ENCODE results near the gene PSORS1C1. TPM values are rescaled to one million over a fixed set of nuclear protein-coding genes. Genes with fewer than 3 reads are reported as not detected.

Gene PSORS1C1
- total and polyA plus RNA-seq, 2 donors = 0.14 to 2.0 TPM

GRCh38 chr6:31144970-31145340 lies 30.4 kb downstream of the PSORS1C1 start:
- H3K4me1 ChIP-seq (ENCODE audit: control insufficient read depth in 2 of 2, insufficient read depth in 2 of 2, low read length in 2 of 2) = no peaks in the 10 kb centered on the region
- H3K4me3 ChIP-seq (ENCODE audit: low read length in 2 of 2) = no peak overlapping the region
- H3K27ac ChIP-seq (ENCODE audit: low read depth in 1 of 2, low read length in 1 of 2) = no peak overlapping the region
- no peak for DNase-seq (ENCODE audit: low read depth in 6 of 9, low spot score in 9 of 9)
- H3K9me3 ChIP-seq (ENCODE audit: control insufficient read depth in 2 of 2, insufficient read depth in 1 of 2, low read length in 1 of 2) = no peaks in the 10 kb centered on the region
- 80% methylated on average over 11 of the region's 11 CpGs for WGBS
- no peaks in the 10 kb centered on the region for H3K27me3 ChIP-seq (ENCODE audit: control insufficient read depth in 2 of 2, insufficient read depth in 1 of 2, low read length in 1 of 2)
- peaks cover 35 to 44% of the 10 kb centered on the region in 2 donors for H3K36me3 ChIP-seq (ENCODE audit: control insufficient read depth in 2 of 2, insufficient read depth in 2 of 2, low read length in 1 of 2)

GRCh38 chr6:31145386-31145785 lies 30.8 kb downstream of the PSORS1C1 start:
- H3K27me3 ChIP-seq (ENCODE audit: control insufficient read depth in 2 of 2, insufficient read depth in 1 of 2, low read length in 1 of 2) = no peaks in the 10 kb centered on the region
- H3K36me3 ChIP-seq (ENCODE audit: control insufficient read depth in 2 of 2, insufficient read depth in 2 of 2, low read length in 1 of 2) = peaks cover 39 to 47% of the 10 kb centered on the region in 2 donors
- H3K4me1 ChIP-seq (ENCODE audit: control insufficient read depth in 2 of 2, insufficient read depth in 2 of 2, low read length in 2 of 2) = no peaks in the 10 kb centered on the region
- no peak for DNase-seq (ENCODE audit: low read depth in 6 of 9, low spot score in 9 of 9)
- WGBS = 99% methylated on average over 10 of the region's 10 CpGs
- H3K4me3 ChIP-seq (ENCODE audit: low read length in 2 of 2) = no peak overlapping the region
- H3K27ac ChIP-seq (ENCODE audit: low read depth in 1 of 2, low read length in 1 of 2) = no peak overlapping the region
- no peaks in the 10 kb centered on the region for H3K9me3 ChIP-seq (ENCODE audit: control insufficient read depth in 2 of 2, insufficient read depth in 1 of 2, low read length in 1 of 2)

DNA sequence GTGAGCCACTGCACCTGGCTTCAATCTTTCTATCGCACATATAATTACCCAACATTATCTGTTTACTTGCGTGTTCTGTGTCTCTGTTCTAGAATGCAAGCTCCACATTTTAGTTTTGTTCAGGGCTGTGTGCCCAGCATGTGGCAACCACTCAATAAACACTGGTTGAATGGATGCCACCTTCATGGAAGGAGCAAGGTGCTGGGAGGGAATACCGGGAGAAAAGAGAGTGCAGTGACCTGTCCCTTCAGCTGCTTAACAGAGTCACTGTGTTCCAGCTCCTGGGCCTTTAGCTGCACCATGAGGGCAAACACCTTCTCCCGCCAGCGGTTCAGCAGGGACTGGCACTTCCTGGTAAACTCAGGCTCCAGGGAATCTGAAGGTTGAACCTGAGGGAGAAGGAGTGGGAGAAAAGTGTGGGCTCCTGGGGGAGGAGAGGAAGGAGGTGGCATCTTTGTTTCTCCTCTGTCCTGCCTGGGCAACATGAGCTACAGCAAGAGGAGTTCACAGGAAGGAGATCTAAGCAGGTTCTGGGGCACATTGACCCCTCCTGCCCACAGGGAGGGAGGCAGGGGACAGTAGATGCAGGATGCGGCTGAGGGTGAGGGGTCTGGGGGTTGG lies 35.3 kb downstream of the PSORS1C1 start:
- H3K9me3 ChIP-seq (ENCODE audit: control insufficient read depth in 2 of 2, insufficient read depth in 1 of 2, low read length in 1 of 2) = no peaks in the 10 kb centered on the region
- H3K4me1 ChIP-seq (ENCODE audit: control insufficient read depth in 2 of 2, insufficient read depth in 2 of 2, low read length in 2 of 2) = no peaks in the 10 kb centered on the region
- DNase-seq (ENCODE audit: low read depth in 6 of 9, low spot score in 9 of 9) = no peak
- 98% methylated on average over 6 of the region's 6 CpGs for WGBS
- H3K36me3 ChIP-seq (ENCODE audit: control insufficient read depth in 2 of 2, insufficient read depth in 2 of 2, low read length in 1 of 2) = peaks cover 30 to 35% of the 10 kb centered on the region in 2 donors
- no peak overlapping the region for H3K27ac ChIP-seq (ENCODE audit: low read depth in 1 of 2, low read length in 1 of 2)
- H3K27me3 ChIP-seq (ENCODE audit: control insufficient read depth in 2 of 2, insufficient read depth in 1 of 2, low read length in 1 of 2) = no peaks in the 10 kb centered on the region
- H3K4me3 ChIP-seq (ENCODE audit: low read length in 2 of 2) = no peak overlapping the region

GRCh38 chr6:31152781-31153180 lies 38.2 kb downstream of the PSORS1C1 start:
- Histone ChIP-seq H3K9me3 (ENCODE audit: control insufficient read depth in 2 of 2, insufficient read depth in 1 of 2, low read length in 1 of 2) (no peaks in the 10 kb centered on the region), H3K36me3 (ENCODE audit: control insufficient read depth in 2 of 2, insufficient read depth in 2 of 2, low read length in 1 of 2) (peaks cover 27 to 29% of the 10 kb centered on the region in 2 donors), H3K4me3 (ENCODE audit: low read length in 2 of 2) (no peak overlapping the region), H3K4me1 (ENCODE audit: control insufficient read depth in 2 of 2, insufficient read depth in 2 of 2, low read length in 2 of 2) (peaks cover 4 to 9% of the 10 kb centered on the region in 2 donors), H3K27me3 (ENCODE audit: control insufficient read depth in 2 of 2, insufficient read depth in 1 of 2, low read length in 1 of 2) (no peaks in the 10 kb centered on the region), H3K27ac (ENCODE audit: low read depth in 1 of 2, low read length in 1 of 2) (no peak overlapping the region)
- DNase-seq (ENCODE audit: low read depth in 6 of 9, low spot score in 9 of 9) = no peak
- WGBS = 97% methylated on average over 7 of the region's 7 CpGs

- H3K4me1 ChIP-seq (ENCODE audit: control insufficient read depth in 2 of 2, insufficient read depth in 2 of 2, low read length in 2 of 2) = peaks cover 8 to 16% of the 10 kb centered on the region in 2 donors
- WGBS = 89% methylated on average over 15 of the region's 15 CpGs
- DNase-seq (ENCODE audit: low read depth in 6 of 9, low spot score in 9 of 9) = no peak
- H3K27ac ChIP-seq (ENCODE audit: low read depth in 1 of 2, low read length in 1 of 2) = no peak overlapping the region
- H3K4me3 ChIP-seq (ENCODE audit: low read length in 2 of 2) = no peak overlapping the region
- H3K9me3 ChIP-seq (ENCODE audit: control insufficient read depth in 2 of 2, insufficient read depth in 1 of 2, low read length in 1 of 2) = no peaks in the 10 kb centered on the region
- H3K27me3 ChIP-seq (ENCODE audit: control insufficient read depth in 2 of 2, insufficient read depth in 1 of 2, low read length in 1 of 2) = no peaks in the 10 kb centered on the region
- H3K36me3 ChIP-seq (ENCODE audit: control insufficient read depth in 2 of 2, insufficient read depth in 2 of 2, low read length in 1 of 2) = peaks cover 19 to 23% of the 10 kb centered on the region in 2 donors
Observed at GRCh38 chr6:31154436-31154835, 39.8 kb downstream of the PSORS1C1 start.

DNA sequence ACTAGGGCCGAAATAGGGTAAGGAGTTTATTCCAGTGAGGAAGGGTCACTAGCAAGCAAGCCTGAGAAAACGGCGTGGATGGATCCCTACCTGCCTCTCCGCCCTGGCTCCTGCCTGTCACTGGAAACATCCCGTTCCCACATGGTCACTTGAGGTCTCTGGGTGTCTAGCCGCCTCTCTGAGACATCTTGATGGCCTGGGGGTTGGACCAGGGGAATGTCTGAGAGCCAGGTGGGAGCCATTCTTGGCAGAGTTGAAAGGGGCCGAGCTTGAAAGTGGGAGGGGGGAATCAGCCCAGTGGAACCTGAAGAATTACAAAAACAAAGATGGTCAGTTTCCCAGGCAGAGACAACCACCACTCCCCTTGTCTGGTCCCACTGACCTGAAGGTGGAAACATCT lies 42.0 kb downstream of the PSORS1C1 start:
- Histone ChIP-seq H3K9me3 (ENCODE audit: control insufficient read depth in 2 of 2, insufficient read depth in 1 of 2, low read length in 1 of 2) (no peaks in the 10 kb centered on the region), H3K36me3 (ENCODE audit: control insufficient read depth in 2 of 2, insufficient read depth in 2 of 2, low read length in 1 of 2) (peaks cover 12 to 13% of the 10 kb centered on the region in 2 donors), H3K4me3 (ENCODE audit: low read length in 2 of 2) (no peak overlapping the region), H3K27me3 (ENCODE audit: control insufficient read depth in 2 of 2, insufficient read depth in 1 of 2, low read length in 1 of 2) (no peaks in the 10 kb centered on the region), H3K4me1 (ENCODE audit: control insufficient read depth in 2 of 2, insufficient read depth in 2 of 2, low read length in 2 of 2) (peaks cover 13 to 20% of the 10 kb centered on the region in 2 donors), H3K27ac (ENCODE audit: low read depth in 1 of 2, low read length in 1 of 2) (no peak overlapping the region)
- 97% methylated on average over 7 of the region's 7 CpGs for WGBS
- no peak for DNase-seq (ENCODE audit: low read depth in 6 of 9, low spot score in 9 of 9)

- no peak for DNase-seq (ENCODE audit: low read depth in 6 of 9, low spot score in 9 of 9)
- H3K27me3 ChIP-seq (ENCODE audit: control insufficient read depth in 2 of 2, insufficient read depth in 1 of 2, low read length in 1 of 2) = no peaks in the 10 kb centered on the region
- H3K36me3 ChIP-seq (ENCODE audit: control insufficient read depth in 2 of 2, insufficient read depth in 2 of 2, low read length in 1 of 2) = peaks cover 19 to 23% of the 10 kb centered on the region in 2 donors
- H3K9me3 ChIP-seq (ENCODE audit: control insufficient read depth in 2 of 2, insufficient read depth in 1 of 2, low read length in 1 of 2) = no peaks in the 10 kb centered on the region
- H3K27ac ChIP-seq (ENCODE audit: low read depth in 1 of 2, low read length in 1 of 2) = peak within 1 kb of the TSS; percentile 70 to 79
- WGBS = 18% methylated on average over 14 of the region's 14 CpGs
- H3K4me1 ChIP-seq (ENCODE audit: control insufficient read depth in 2 of 2, insufficient read depth in 2 of 2, low read length in 2 of 2) = peaks cover 13 to 20% of the 10 kb centered on the region in 2 donors
- H3K4me3 ChIP-seq (ENCODE audit: low read length in 2 of 2) = peak within 1 kb of the TSS; percentile 61 to 82
Observed at GRCh38 chr6:31157513-31158139, 43.0 kb downstream of the PSORS1C1 start, which contains the start of gene CCHCR1. CCHCR1 (minus strand) TSS chr6:31157802; CDS start chr6:31157600, 202 bp downstream.

DNA sequence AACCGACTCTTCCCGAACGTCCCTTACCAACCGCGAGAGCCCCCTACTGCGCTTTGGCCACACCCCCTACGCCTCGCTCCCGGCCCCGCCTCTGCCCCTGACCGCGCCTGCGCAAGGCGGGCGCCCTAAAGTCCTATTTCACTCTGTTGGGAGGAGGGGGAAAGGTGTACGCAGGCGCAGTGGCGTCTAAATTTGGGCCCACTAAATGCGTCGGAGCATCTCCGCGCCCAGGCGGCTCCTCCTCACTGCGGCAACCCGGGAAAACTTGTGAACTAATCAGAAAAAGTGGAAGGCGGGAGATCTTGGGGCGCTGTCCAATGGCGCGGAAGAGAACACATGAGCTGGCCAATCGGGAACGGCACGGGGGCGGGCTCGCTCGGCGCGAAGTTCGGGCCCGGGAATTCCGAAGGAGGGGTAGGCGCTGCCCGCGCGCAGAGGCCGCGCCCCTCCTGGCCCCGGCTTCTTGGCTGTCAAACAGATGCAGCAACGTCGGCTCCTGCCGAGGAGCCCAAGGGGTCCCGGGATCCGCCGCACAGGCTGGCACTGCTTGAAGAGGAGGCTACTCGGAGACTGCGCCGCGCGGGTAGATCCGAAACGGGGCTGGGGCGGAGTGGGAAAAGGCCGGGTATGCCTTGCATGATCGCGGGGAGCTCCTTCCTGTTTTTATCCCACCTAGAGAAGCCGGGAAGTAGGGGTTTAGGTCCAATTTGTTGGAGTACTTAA lies 43.7 kb downstream of the PSORS1C1 start, which contains the start of gene TCF19:
TSS of gene TCF19 (plus strand) at position 450 of the 723 bp plus-strand sequence. CDS start 881 bp downstream, outside the sequence.
- Histone ChIP-seq H3K27ac (ENCODE audit: low read depth in 1 of 2, low read length in 1 of 2) (peak within 1 kb of the TSS; percentile 70 to 79), H3K4me1 (ENCODE audit: control insufficient read depth in 2 of 2, insufficient read depth in 2 of 2, low read length in 2 of 2) (peaks cover 13 to 20% of the 10 kb centered on the region in 2 donors), H3K9me3 (ENCODE audit: control insufficient read depth in 2 of 2, insufficient read depth in 1 of 2, low read length in 1 of 2) (no peaks in the 10 kb centered on the region), H3K4me3 (ENCODE audit: low read length in 2 of 2) (peak within 1 kb of the TSS; percentile 61 to 82), H3K27me3 (ENCODE audit: control insufficient read depth in 2 of 2, insufficient read depth in 1 of 2, low read length in 1 of 2) (no peaks in the 10 kb centered on the region), H3K36me3 (ENCODE audit: control insufficient read depth in 2 of 2, insufficient read depth in 2 of 2, low read length in 1 of 2) (peaks cover 26 to 29% of the 10 kb centered on the region in 2 donors)
- WGBS = under 1% methylated on average over 65 of the region's 65 CpGs
- DNase-seq (ENCODE audit: low read depth in 6 of 9, low spot score in 9 of 9) = peak; percentile 98 to 100 (median 99)
